BE2C (cell line): Measurements from ENCODE around the gene CACNA2D3.
"Not testable (repeated sequence)": the region's sequence is repeated elsewhere in the genome, so short reads cannot be mapped to it uniquely, and the experiment has no call there.

Experiments
- DNase-seq: peaks from one replicate; pipeline ENCODE4 v3.0.0-alpha.2; 2020
- H3K27me3 ChIP-seq: fragments of 250-450 bp; sonication (Bioruptor Pico); 2 replicates; pipeline ENCODE4 v1.5.1; 2020; ENCODE audit warnings: mild to moderate bottlenecking
- H3K36me3 ChIP-seq: fragments of 250-450 bp; sonication (Bioruptor Pico); 2 replicates; pipeline ENCODE4 v1.5.1; 2020; ENCODE audit warnings: mild to moderate bottlenecking
- H3K4me1 ChIP-seq: fragments of 250-450 bp; sonication (Bioruptor Pico); 2 replicates; pipeline ENCODE4 v1.5.1; 2020
- H3K4me3 ChIP-seq: 2 replicates; pipeline ENCODE4 v1.5.1; 2011; ENCODE audit warnings: low read depth, low read length
- H3K9me3 ChIP-seq: fragments of 250-450 bp; sonication (Bioruptor Pico); 2 replicates; pipeline ENCODE4 v1.5.1; 2020
- TF ChIP-seq, protein P1 (sequence below): IDR thresholded peaks from 2 replicates; pipeline ENCODE4 v1.5.1; 2012; ENCODE audit warnings: mild to moderate bottlenecking, low read depth, low read length

The CACNA2D3 gene

GRCh38 chr3:54968546-54969172, 846.3 kb downstream of the CACNA2D3 start:
- H3K4me1 ChIP-seq = no peaks in the 10 kb centered on the region
- no peak for DNase-seq
- TF ChIP-seq, protein P1, sequence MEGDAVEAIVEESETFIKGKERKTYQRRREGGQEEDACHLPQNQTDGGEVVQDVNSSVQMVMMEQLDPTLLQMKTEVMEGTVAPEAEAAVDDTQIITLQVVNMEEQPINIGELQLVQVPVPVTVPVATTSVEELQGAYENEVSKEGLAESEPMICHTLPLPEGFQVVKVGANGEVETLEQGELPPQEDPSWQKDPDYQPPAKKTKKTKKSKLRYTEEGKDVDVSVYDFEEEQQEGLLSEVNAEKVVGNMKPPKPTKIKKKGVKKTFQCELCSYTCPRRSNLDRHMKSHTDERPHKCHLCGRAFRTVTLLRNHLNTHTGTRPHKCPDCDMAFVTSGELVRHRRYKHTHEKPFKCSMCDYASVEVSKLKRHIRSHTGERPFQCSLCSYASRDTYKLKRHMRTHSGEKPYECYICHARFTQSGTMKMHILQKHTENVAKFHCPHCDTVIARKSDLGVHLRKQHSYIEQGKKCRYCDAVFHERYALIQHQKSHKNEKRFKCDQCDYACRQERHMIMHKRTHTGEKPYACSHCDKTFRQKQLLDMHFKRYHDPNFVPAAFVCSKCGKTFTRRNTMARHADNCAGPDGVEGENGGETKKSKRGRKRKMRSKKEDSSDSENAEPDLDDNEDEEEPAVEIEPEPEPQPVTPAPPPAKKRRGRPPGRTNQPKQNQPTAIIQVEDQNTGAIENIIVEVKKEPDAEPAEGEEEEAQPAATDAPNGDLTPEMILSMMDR = no peak

DNA sequence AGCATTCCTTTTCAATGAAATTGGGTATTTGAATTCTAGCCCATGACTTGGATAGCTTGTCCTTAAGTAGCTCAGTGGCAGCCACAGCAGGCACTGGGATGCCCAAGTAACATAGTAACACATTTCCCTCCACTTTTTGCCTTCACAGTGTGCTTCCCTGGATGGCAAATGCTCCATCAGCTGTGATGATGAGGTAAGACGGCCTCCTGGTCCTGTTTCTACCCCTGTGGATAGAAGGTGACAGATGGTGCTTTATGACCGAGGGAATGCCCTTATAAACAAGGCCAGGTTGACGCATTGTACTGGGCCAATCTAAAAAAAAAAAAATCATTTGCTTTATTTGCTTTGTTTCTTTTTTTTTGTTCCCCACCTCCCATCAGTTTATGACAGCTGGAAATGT, 847.3 kb downstream of the CACNA2D3 start:
- H3K27me3 ChIP-seq = no peaks in the 10 kb centered on the region
- H3K36me3 ChIP-seq = no peaks in the 10 kb centered on the region
- no peaks in the 10 kb centered on the region for H3K4me1 ChIP-seq
- TF ChIP-seq, protein P1 = no peak
- H3K9me3 ChIP-seq = no peaks in the 10 kb centered on the region
- DNase-seq = no peak
- no peak overlapping the region for H3K4me3 ChIP-seq

More at GRCh38 chr3:54968546-54969172, 846.3 kb downstream of the CACNA2D3 start:
- H3K27me3 ChIP-seq = no peaks in the 10 kb centered on the region
- H3K4me3 ChIP-seq = no peak overlapping the region
- H3K36me3 ChIP-seq = no peaks in the 10 kb centered on the region
- no peaks in the 10 kb centered on the region for H3K9me3 ChIP-seq

DNA sequence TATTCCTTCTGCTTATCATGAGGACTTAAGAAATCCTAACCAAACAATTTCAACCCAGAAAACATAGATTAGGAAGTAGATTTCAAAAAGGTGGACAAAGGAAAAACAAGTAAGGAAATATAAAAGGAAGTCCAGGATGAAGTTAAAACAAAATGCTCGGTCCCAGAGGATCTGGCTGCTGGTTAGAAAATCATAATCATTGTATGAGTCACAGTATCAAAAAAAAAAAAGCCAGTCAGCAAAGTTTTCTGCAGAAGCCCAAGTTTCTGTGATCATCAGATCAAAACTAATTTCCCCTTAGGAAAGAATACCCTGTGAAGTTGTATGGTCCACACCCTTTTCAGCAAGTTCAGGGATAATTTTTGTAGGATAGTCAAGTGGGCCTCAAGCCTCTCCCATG, 848.5 kb downstream of the CACNA2D3 start:
- TF ChIP-seq, protein P1 = no peak

GRCh38 chr3:54977439-54977838, 855.1 kb downstream of the CACNA2D3 start:
- no peaks in the 10 kb centered on the region for H3K4me1 ChIP-seq
- TF ChIP-seq, protein P1 = no peak
- H3K4me3 ChIP-seq = no peak overlapping the region
- H3K9me3 ChIP-seq = no peaks in the 10 kb centered on the region
- DNase-seq = no peak
- H3K36me3 ChIP-seq = no peaks in the 10 kb centered on the region
- no peaks in the 10 kb centered on the region for H3K27me3 ChIP-seq

More for the DNA sequence above, 848.5 kb downstream of the CACNA2D3 start:
- Histone ChIP-seq H3K4me1 (no peaks in the 10 kb centered on the region), H3K9me3 (no peaks in the 10 kb centered on the region), H3K4me3 (no peak overlapping the region), H3K36me3 (no peaks in the 10 kb centered on the region), H3K27me3 (no peaks in the 10 kb centered on the region)
- no peak for DNase-seq

DNA sequence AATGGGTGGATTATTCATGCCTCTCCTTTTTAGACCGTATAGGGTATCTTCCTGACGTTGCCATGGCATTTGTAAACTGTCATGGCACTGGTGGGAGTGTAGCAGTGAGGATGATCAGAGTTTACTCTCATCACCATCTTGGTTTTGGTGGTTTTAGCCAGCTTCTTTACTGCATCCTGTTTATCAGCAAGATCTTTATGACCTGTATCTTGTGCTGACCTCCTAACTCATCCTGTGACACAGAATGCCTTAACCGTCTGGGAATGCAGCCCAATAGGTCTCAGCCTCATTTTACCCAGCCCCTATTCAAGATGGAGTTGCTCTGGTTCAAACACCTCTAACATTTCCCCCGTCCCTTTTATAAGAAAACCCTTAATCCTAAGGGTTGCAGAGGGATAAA, 855.6 kb downstream of the CACNA2D3 start:
- not testable (repeated sequence) for H3K4me3 ChIP-seq

GRCh38 chr3:54982807-54983206, 860.5 kb downstream of the CACNA2D3 start:
- no peaks in the 10 kb centered on the region for H3K27me3 ChIP-seq
- H3K36me3 ChIP-seq = no peaks in the 10 kb centered on the region
- H3K4me3 ChIP-seq = no peak overlapping the region
- no peak for DNase-seq
- H3K9me3 ChIP-seq = no peaks in the 10 kb centered on the region
- TF ChIP-seq, protein P1 = no peak
- H3K4me1 ChIP-seq = no peaks in the 10 kb centered on the region

More for the DNA sequence above, 855.6 kb downstream of the CACNA2D3 start:
- not testable (repeated sequence) for DNase-seq, H3K27me3 ChIP-seq, H3K36me3 ChIP-seq, H3K9me3 ChIP-seq, H3K4me1 ChIP-seq
